HG02885 (cell line): ENCODE results near the gene GRIFIN.

Experiments
- ATAC-seq: cut with Tn5 transposase; IDR thresholded peaks from one replicate; pipeline ENCODE4 v1.9.1; 2021; ENCODE audit warnings: mild to moderate bottlenecking; ENCODE audit not compliant: unreplicated experiment, poor library complexity

Gene GRIFIN

GRCh38 chr7:2476298-2476697 lies at the start of gene GRIFIN:
Gene GRIFIN (minus strand): TSS chr7:2476398. CDS start chr7:2476383, 15 bp downstream.
- no peak for ATAC-seq

GRCh38 chr7:2524808-2525657 lies 48.8 kb upstream of the GRIFIN start:
- no peak for ATAC-seq

GRCh38 chr7:2523941-2524807 lies 48.0 kb upstream of the GRIFIN start:
- ATAC-seq, result no peak

- ATAC-seq, result no peak
Observed at GRCh38 chr7:2523461-2523936, 47.3 kb upstream of the GRIFIN start.

- no peak for ATAC-seq
Observed at GRCh38 chr7:2522780-2523433, 46.7 kb upstream of the GRIFIN start.

- no peak for ATAC-seq
Observed at GRCh38 chr7:2521952-2522591, 45.9 kb upstream of the GRIFIN start.

GRCh38 chr7:2521341-2521745 lies 45.1 kb upstream of the GRIFIN start:
- no peak for ATAC-seq

- no peak for ATAC-seq
Observed at GRCh38 chr7:2520761-2521290, 44.6 kb upstream of the GRIFIN start.

- no peak for ATAC-seq
Observed at GRCh38 chr7:2520131-2520760, 44.0 kb upstream of the GRIFIN start.

GRCh38 chr7:2519119-2519930 lies 43.1 kb upstream of the GRIFIN start, which contains the start of gene LFNG:
Gene LFNG (plus strand): TSS chr7:2519774. CDS start chr7:2519862, 88 bp downstream.
- peak; percentile 91 for ATAC-seq

- ATAC-seq, result no peak
Observed at GRCh38 chr7:2518737-2519118, 42.5 kb upstream of the GRIFIN start.

GRCh38 chr7:2517678-2518507 lies 41.7 kb upstream of the GRIFIN start:
- no peak for ATAC-seq

GRCh38 chr7:2517026-2517425 lies 40.8 kb upstream of the GRIFIN start:
- ATAC-seq, result no peak

- no peak for ATAC-seq
Observed at GRCh38 chr7:2516194-2516555, 40.0 kb upstream of the GRIFIN start.

GRCh38 chr7:2515424-2516193 lies 39.4 kb upstream of the GRIFIN start:
- no peak for ATAC-seq

- no peak for ATAC-seq
Observed at GRCh38 chr7:2514473-2515423, 38.5 kb upstream of the GRIFIN start.
